Activated naive CD4-positive, alpha-beta T cell treated with anti-CD3 and anti-CD28 coated beads for 36 hours (primary cell): Measurements from ENCODE around the gene TBC1D21. TPM values are rescaled to one million over a fixed set of nuclear protein-coding genes. Genes with fewer than 3 reads are reported as not detected.
"Not testable (repeated sequence)": the region's sequence is repeated elsewhere in the genome, so short reads cannot be mapped to it uniquely, and the experiment has no call there.

Experiments
- CTCF ChIA-PET: fragments of 350-600 bp; sonication (Branson Sonifier 250); formaldehyde crosslinking; loops from one replicate; lab custom pipeline; 2021; ENCODE audit warnings: antibody characterized with exemption; lab: Charles Lee
- DNase-seq: peaks from one replicate; pipeline ENCODE4 v3.0.0-alpha.2; 2020
- H3K27ac Mint-ChIP-seq: one replicate; pipeline ENCODE4 v1.8.0; 2021; ENCODE audit warnings: mild to moderate bottlenecking, mixed read lengths
- H3K27me3 Mint-ChIP-seq: one replicate; pipeline ENCODE4 v1.8.0; 2021; ENCODE audit warnings: low read depth, mixed read lengths
- H3K36me3 Mint-ChIP-seq: one replicate; pipeline ENCODE4 v1.8.0; 2021; ENCODE audit warnings: low read depth, mixed read lengths
- H3K4me1 Mint-ChIP-seq: one replicate; pipeline ENCODE4 v1.8.0; 2021; ENCODE audit warnings: low read depth, mixed read lengths
- H3K4me3 Mint-ChIP-seq: one replicate; pipeline ENCODE4 v1.8.0; 2021; ENCODE audit warnings: mild to moderate bottlenecking, moderate library complexity, mixed read lengths
- H3K9me3 Mint-ChIP-seq: one replicate; pipeline ENCODE4 v1.8.0; 2021; ENCODE audit warnings: mixed read lengths
- intact Hi-C: fragments of 100-400 bp; cut with micrococcal nuclease; formaldehyde crosslinking; loops from one replicate; pipeline ENCODE4 v1.15.1; 2023
- total RNA-seq, 2 experiments: library from RNA; stranded (reverse); gene quantifications; one replicate each; pipeline ENCODE4 v1.2.3, GENCODE V29; 2021

The TBC1D21 gene
- total RNA-seq, 2 experiments from 2014 or later, result not detected

- DNase-seq, H3K27ac Mint-ChIP-seq, H3K36me3 Mint-ChIP-seq, H3K9me3 Mint-ChIP-seq, H3K4me3 Mint-ChIP-seq, H3K27me3 Mint-ChIP-seq, intact Hi-C loops: not testable (repeated sequence)
- H3K4me1 Mint-ChIP-seq, result peaks cover 11% of the 10 kb centered on the region
- CTCF ChIA-PET, result interaction anchor here (0.8 to 4.9 kb wide), 3 partner anchors 11 to 26 kb away, joined by 3 to 25 read pairs (median 3); no protein-coding TSS in a partner anchor
Measured at GRCh38 chr15:73938516-73938915, 65.2 kb downstream of the TBC1D21 start.

Other genes starting within 250 kb of the TBC1D21 start
- 10 to 100 TPM; 20.8 to 22.8 TPM for gene NPTN, start 240.2 kb upstream of the TBC1D21 start, total RNA-seq
- gene CD276, start 189.2 kb upstream of the TBC1D21 start, total RNA-seq, result 1 to 10 TPM; 1.2 to 1.3 TPM
- not detected for gene INSYN1, start 120.2 kb upstream of the TBC1D21 start, total RNA-seq
- gene LOXL1, start 52.9 kb downstream of the TBC1D21 start, total RNA-seq, result under 1 TPM; 0.25 to 0.55 TPM
- gene STOML1, start 118.7 kb downstream of the TBC1D21 start, total RNA-seq, result 1 to 10 TPM; 8.7 to 9.5 TPM
- 10 to 100 TPM; 69.6 to 70.2 TPM for gene PML, start 121.2 kb downstream of the TBC1D21 start, total RNA-seq
- gene GOLGA6A, start 209.0 kb downstream of the TBC1D21 start, total RNA-seq, result under 1 TPM; 0.14 to 0.84 TPM